K562 treated with DMSO at 1 percent for 24 hours (cell line): ENCODE data around the gene RGCC. TPM values are rescaled to one million over a fixed set of nuclear protein-coding genes. Genes with fewer than 3 reads are reported as not detected.

Experiments
- total RNA-seq: library from RNA; unstranded; fragments of 300-600 nt; gene quantifications from 2 replicates; pipeline ENCODE4 v1.2.3, GENCODE V29; 2022; ENCODE audit warnings: low read depth; ENCODE audit not compliant: insufficient read depth

Gene RGCC
- 1.2 and 1.5 TPM in 2 replicates for total RNA-seq

GRCh38 chr13:41456768-41457588 lies at the start of gene RGCC:
RGCC (plus strand) TSS chr13:41457550; CDS start chr13:41457708, 158 bp downstream.

Other genes with a start within 250 kb of the RGCC start
- gene MTRF1, start 194.0 kb upstream of the RGCC start, total RNA-seq = 5.0 and 6.9 TPM in 2 replicates
- gene NAA16, start 146.3 kb upstream of the RGCC start, total RNA-seq = 2.4 and 3.9 TPM in 2 replicates